Heart left ventricle (tissue), 16 donors: ENCODE data around the gene ZNF319. TPM values are rescaled to one million over a fixed set of nuclear protein-coding genes. Genes with fewer than 3 reads are reported as not detected.

Experiments
- ATAC-seq, 4 donors: fragments of 200-7000 bp; cut with Tn5 transposase; one replicate each; pipeline ENCODE4 v1.9.1; 2020 to 2022; ENCODE audit warnings: moderate library complexity in 4 of 4, mild to moderate bottlenecking in 3 of 4, moderate number of reproducible peaks in 1 of 4
- DNase-seq, 5 donors: peaks; one replicate each; pipeline ENCODE4 v3.0.0-alpha.2; 2020
- H3K27ac ChIP-seq, 12 donors: fragments of 200-600 bp; sonication (generic) in 4 of 12; one replicate each; pipeline versions ENCODE4 v1.5.0 to v1.8.0; 2016 to 2022; ENCODE audit warnings: mild to moderate bottlenecking in 2 of 12
- H3K27me3 ChIP-seq, 9 donors: fragments of 200-600 bp; sonication (generic) in 2 of 9; one replicate each; pipeline versions ENCODE4 v1.5.1 to v1.8.0; 2016 to 2022; ENCODE audit warnings: mild to moderate bottlenecking in 3 of 9
- H3K36me3 ChIP-seq, 9 donors: fragments of 200-600 bp; sonication (generic) in 2 of 9; one replicate each; pipeline versions ENCODE4 v1.5.0 to v1.8.0; 2018 to 2022; ENCODE audit warnings: mild to moderate bottlenecking in 2 of 9
- H3K4me1 ChIP-seq, 12 donors: fragments of 200-600 bp; sonication (generic) in 4 of 12; one replicate each; pipeline versions ENCODE4 v1.5.0 to v1.8.0; 2016 to 2022; ENCODE audit warnings: mild to moderate bottlenecking in 3 of 12
- H3K4me3 ChIP-seq, 12 donors: fragments of 200-600 bp; sonication (generic) in 4 of 12; one replicate each; pipeline versions ENCODE4 v1.5.0 to v1.8.0; 2017 to 2022; ENCODE audit warnings: mild to moderate bottlenecking in 9 of 12, moderate library complexity in 4 of 12
- H3K9me3 ChIP-seq, 12 donors: fragments of 200-600 bp; sonication (generic) in 4 of 12; one replicate each; pipeline versions ENCODE4 v1.5.0 to v1.8.0; 2016 to 2022; ENCODE audit warnings: mild to moderate bottlenecking in 1 of 12
- POLR2A ChIP-seq, 2 donors: fragments of 450-650 bp; IDR thresholded peaks; one replicate each; pipeline ENCODE4 v1.6.1; 2017; ENCODE audit warnings: antibody characterized with exemption in 2 of 2, mild to moderate bottlenecking in 2 of 2, moderate library complexity in 2 of 2
- WGBS, 4 donors: extraction: QIAGEN DNeasy Blood & Tissue Kit in 2 of 4; methylation state at CpG; one replicate each; pipeline versions ENCODE4 v1.1.5 to v1.1.7; 2013 to 2018; 5-methylcytosine and 5-hydroxymethylcytosine counted together
- intact Hi-C, 10 donors: fragments of 100-400 bp; cut with DNase I; formaldehyde crosslinking; loops; one replicate each; pipeline versions ENCODE4 v1.11.1 to v1.14.2; 2022
- polyA plus RNA-seq, 2 donors: library from polyadenylated mRNA; stranded (reverse); fragments of 200-250 nt; gene quantifications; one replicate each; pipeline ENCODE4 v1.2.3, GENCODE V29; 2013
- total RNA-seq, 9 donors: library from RNA; depleted of rRNA in 2 of 9; stranded (reverse); fragments of >200 nt in 2 of 9; fragmentation: NEBNext Ultra II Directional in 3 of 9; extraction: Animal tissue kit (Norgen Biotek cat#: 25700) in 3 of 9; gene quantifications; one replicate each; pipeline versions ENCODE4 v1.1.0 to v1.2.4, GENCODE V29; 2016 to 2023
- TF ChIP-seq, protein P1 (sequence below), 12 donors: fragments of 200-600 bp; sonication (generic) in 4 of 12; IDR thresholded peaks; one replicate each; pipeline versions ENCODE4 v1.5.0 to v1.8.0; 2018 to 2022; ENCODE audit warnings: antibody characterized with exemption in 12 of 12, mild to moderate bottlenecking in 5 of 12
- donor health status: ischemic (EF 13 %, LVEDD 7.1; RV severe dilation, severe dysfunction).
- donor health status: healthy with polysubstance abuse.
- donor health status: DM: no; HTN: yes; CAD: no.
- donor health status: DM: no; HTN: no; CAD: no.
- donor health status: ischemic (EF 25% LVEDD 6.9; RV normal size, moderate dysfunction).
- donor health status: ischemic (EF 25% LVEDD 5.7; RV mildly dilated, moderate dysfunction).
- donor health status: healthy.
- donor health status: DM: yes; HTN: yes; CAD: no.
- donor health status: ischemic (EF 35%, LVEDD 5.7; RV mildly dilated, moderate dysfunction).
- donor health status: nonischemic (EF 11% LVEDD 7.7; RV severe dilation, severe dysfunction).
- donor health status: DM: yes; HTN: yes; CAD: no.
- donor health status: PGD.
- donor health status: ischemic (EF 29% LVEDD 5.4; RV normal size, mild dysfunction).
- donor health status: nonischemic (EF 23%, LVEDD 6.1; RV moderate dilation, normal function).

ZNF319 gene
- total and polyA plus RNA-seq, 11 donors = 5.6 to 10.5 (median 8.6) TPM

GRCh38 chr16:58021661-58022551 is 21.4 kb upstream of the ZNF319 start:
- Histone ChIP-seq H3K27ac (peak overlapping the region in 5 of 12 donors; percentile 37 to 78 (median 57)), H3K9me3 (no peaks in the 10 kb centered on the region), H3K27me3 (peaks cover 0 to 13% (median 0%) of the 10 kb centered on the region in 9 donors), H3K4me1 (peaks cover 14 to 62% (median 41%) of the 10 kb centered on the region in 12 donors), H3K36me3 (peaks cover 0 to 39% (median 19%) of the 10 kb centered on the region in 9 donors), H3K4me3 (no peak overlapping the region)
- intact Hi-C loops = loop anchor here (1.0 to 10.0 kb wide), 11 partner anchors 99 to 463 kb away; partner anchors contain the start of gene CSNK2A2 (in 3 of the 10)
- TF ChIP-seq, protein P1, sequence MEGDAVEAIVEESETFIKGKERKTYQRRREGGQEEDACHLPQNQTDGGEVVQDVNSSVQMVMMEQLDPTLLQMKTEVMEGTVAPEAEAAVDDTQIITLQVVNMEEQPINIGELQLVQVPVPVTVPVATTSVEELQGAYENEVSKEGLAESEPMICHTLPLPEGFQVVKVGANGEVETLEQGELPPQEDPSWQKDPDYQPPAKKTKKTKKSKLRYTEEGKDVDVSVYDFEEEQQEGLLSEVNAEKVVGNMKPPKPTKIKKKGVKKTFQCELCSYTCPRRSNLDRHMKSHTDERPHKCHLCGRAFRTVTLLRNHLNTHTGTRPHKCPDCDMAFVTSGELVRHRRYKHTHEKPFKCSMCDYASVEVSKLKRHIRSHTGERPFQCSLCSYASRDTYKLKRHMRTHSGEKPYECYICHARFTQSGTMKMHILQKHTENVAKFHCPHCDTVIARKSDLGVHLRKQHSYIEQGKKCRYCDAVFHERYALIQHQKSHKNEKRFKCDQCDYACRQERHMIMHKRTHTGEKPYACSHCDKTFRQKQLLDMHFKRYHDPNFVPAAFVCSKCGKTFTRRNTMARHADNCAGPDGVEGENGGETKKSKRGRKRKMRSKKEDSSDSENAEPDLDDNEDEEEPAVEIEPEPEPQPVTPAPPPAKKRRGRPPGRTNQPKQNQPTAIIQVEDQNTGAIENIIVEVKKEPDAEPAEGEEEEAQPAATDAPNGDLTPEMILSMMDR (IDR thresholded peaks at IDR 0.05) = no peak
- no peak for TF ChIP-seq POLR2A (IDR thresholded peaks at IDR 0.05)
- ATAC-seq (no peak), DNase-seq (peak in 3 of 5 donors; percentile 21 to 48 (median 22))
- WGBS, 4 donors = 59 to 71% (median 66%) methylated on average over 8 of the region's 8 CpGs

- H3K36me3 ChIP-seq = peaks cover 0 to 42% (median 19%) of the 10 kb centered on the region in 9 donors
- TF ChIP-seq, protein P1 (IDR thresholded peaks at IDR 0.05) = peak; percentile 58 to 90 (median 80)
- no peak for TF ChIP-seq POLR2A (IDR thresholded peaks at IDR 0.05)
- ATAC-seq (peak in 1 of 4 donors; percentile 23), DNase-seq (peak in 4 of 5 donors; percentile 45 to 70 (median 68))
- peaks cover 14 to 57% (median 35%) of the 10 kb centered on the region in 12 donors for H3K4me1 ChIP-seq
- H3K4me3 ChIP-seq = no peak overlapping the region
- H3K9me3 ChIP-seq = no peaks in the 10 kb centered on the region
- peaks cover 0 to 3% (median 0%) of the 10 kb centered on the region in 9 donors for H3K27me3 ChIP-seq
- WGBS, 4 donors = 45 to 53% (median 50%) methylated on average over 8 of the region's 8 CpGs
- intact Hi-C loops = loop anchor here in 8 of 10 donors (2.0 to 10.0 kb wide), 9 partner anchors 100 to 464 kb away; partner anchors contain the start of gene CSNK2A2 (in 3 of the 8)
- no peak overlapping the region for H3K27ac ChIP-seq
Measured at GRCh38 chr16:58020628-58021521, 20.4 kb upstream of the ZNF319 start.

- Histone ChIP-seq H3K9me3 (no peaks in the 10 kb centered on the region), H3K27ac (no peak overlapping the region), H3K4me3 (no peak overlapping the region), H3K36me3 (peaks cover 0 to 48% (median 19%) of the 10 kb centered on the region in 9 donors), H3K27me3 (peaks cover 0 to 3% (median 0%) of the 10 kb centered on the region in 9 donors), H3K4me1 (peaks cover 14 to 53% (median 33%) of the 10 kb centered on the region in 12 donors)
- DNase-seq (peak in 3 of 5 donors; percentile 6 to 23 (median 19)), ATAC-seq (no peak)
- TF ChIP-seq, protein P1 (IDR thresholded peaks at IDR 0.05) = no peak
- TF ChIP-seq POLR2A (IDR thresholded peaks at IDR 0.05) = no peak
- intact Hi-C loops = loop anchor here in 8 of 10 donors (2.0 to 10.0 kb wide), 9 partner anchors 101 to 465 kb away; partner anchors contain the start of gene CSNK2A2 (in 3 of the 8)
- WGBS, 4 donors = 68 to 86% (median 82%) methylated on average over 6 to 8 of the region's 8 CpGs
Measured at GRCh38 chr16:58019866-58020538, 19.5 kb upstream of the ZNF319 start.
